H7 (cell line): ENCODE results near the gene CARMIL1. TPM values are rescaled to one million over a fixed set of nuclear protein-coding genes. Genes with fewer than 3 reads are reported as not detected.
"Not testable (repeated sequence)": the region's sequence is repeated elsewhere in the genome, so short reads cannot be mapped to it uniquely, and the experiment has no call there.

ENCODE experiments used
- DNase-seq: peaks from one replicate; pipeline ENCODE4 v3.0.0; 2012
- H3K27me3 ChIP-seq: 2 replicates; pipeline ENCODE4 v1.6.0; 2011; ENCODE audit warnings: mild to moderate bottlenecking, low read length; ENCODE audit not compliant: control insufficient read depth, insufficient read depth
- H3K36me3 ChIP-seq: replicated peaks from 2 replicates; pipeline ENCODE4 v1.5.1; 2011; ENCODE audit warnings: low read length; ENCODE audit not compliant: control insufficient read depth, insufficient read depth
- H3K4me3 ChIP-seq: 2 replicates; pipeline ENCODE4 v1.5.1; 2011; ENCODE audit warnings: low read depth, mild to moderate bottlenecking, control low read depth, low read length, moderate library complexity; ENCODE audit not compliant: insufficient read depth
- total RNA-seq: library from RNA; depleted of rRNA; stranded (reverse); fragments of >200 nt; shearing (Covaris generic); gene quantifications from 2 replicates; pipeline ENCODE4 v1.2.3, GENCODE V29; 2014

CARMIL1 gene
- total RNA-seq, 1 experiment from 2014 or later, result 19.4 TPM

- DNase-seq, result no peak
- Histone ChIP-seq H3K27me3 (no peaks in the 10 kb centered on the region), H3K36me3 (no peaks in the 10 kb centered on the region), H3K4me3 (no peak overlapping the region)
Measured at GRCh38 chr6:25288518-25288917, 9.3 kb downstream of the CARMIL1 start.

- H3K4me3 ChIP-seq, result no peak overlapping the region
- H3K36me3 ChIP-seq, result no peaks in the 10 kb centered on the region
- no peak for DNase-seq
- no peaks in the 10 kb centered on the region for H3K27me3 ChIP-seq
Measured at GRCh38 chr6:25290306-25291060, 11.3 kb downstream of the CARMIL1 start.

GRCh38 chr6:25292384-25292783, 13.2 kb downstream of the CARMIL1 start:
- Histone ChIP-seq H3K4me3 (no peak overlapping the region), H3K27me3 (no peaks in the 10 kb centered on the region), H3K36me3 (no peaks in the 10 kb centered on the region)
- no peak for DNase-seq

- no peak for DNase-seq
- H3K27me3 ChIP-seq, result no peaks in the 10 kb centered on the region
- no peaks in the 10 kb centered on the region for H3K36me3 ChIP-seq
- H3K4me3 ChIP-seq, result no peak overlapping the region
Measured at GRCh38 chr6:25295651-25296050, 16.5 kb downstream of the CARMIL1 start.

- Histone ChIP-seq H3K4me3 (no peak overlapping the region), H3K36me3 (no peaks in the 10 kb centered on the region), H3K27me3 (no peaks in the 10 kb centered on the region)
- DNase-seq, result no peak
Measured at GRCh38 chr6:25296217-25296905, 17.2 kb downstream of the CARMIL1 start.

GRCh38 chr6:25297039-25297441, 17.9 kb downstream of the CARMIL1 start:
- H3K4me3 ChIP-seq, result no peak overlapping the region
- H3K36me3 ChIP-seq, result no peaks in the 10 kb centered on the region
- H3K27me3 ChIP-seq, result no peaks in the 10 kb centered on the region
- no peak for DNase-seq

GRCh38 chr6:25297823-25298522, 18.8 kb downstream of the CARMIL1 start:
- H3K27me3 ChIP-seq, result no peaks in the 10 kb centered on the region
- no peaks in the 10 kb centered on the region for H3K36me3 ChIP-seq
- DNase-seq, result no peak
- H3K4me3 ChIP-seq, result no peak overlapping the region

- not testable (repeated sequence) for H3K36me3 ChIP-seq, DNase-seq, H3K27me3 ChIP-seq, H3K4me3 ChIP-seq
Measured at GRCh38 chr6:25298523-25298865, 19.3 kb downstream of the CARMIL1 start.

GRCh38 chr6:25301362-25301761, 22.2 kb downstream of the CARMIL1 start:
- H3K27me3 ChIP-seq, result no peaks in the 10 kb centered on the region
- H3K4me3 ChIP-seq, result no peak overlapping the region
- no peak for DNase-seq
- H3K36me3 ChIP-seq, result no peaks in the 10 kb centered on the region

- Histone ChIP-seq H3K27me3 (no peaks in the 10 kb centered on the region), H3K36me3 (no peaks in the 10 kb centered on the region), H3K4me3 (no peak overlapping the region)
- no peak for DNase-seq
Measured at GRCh38 chr6:25302151-25302550, 23.0 kb downstream of the CARMIL1 start.

- DNase-seq, result no peak
Measured at GRCh38 chr6:25302677-25303128, 23.5 kb downstream of the CARMIL1 start.

GRCh38 chr6:25303254-25303653, 24.1 kb downstream of the CARMIL1 start:
- no peak overlapping the region for H3K4me3 ChIP-seq
- no peaks in the 10 kb centered on the region for H3K36me3 ChIP-seq
- H3K27me3 ChIP-seq, result no peaks in the 10 kb centered on the region
- DNase-seq, result no peak

More at GRCh38 chr6:25302677-25303128, 23.5 kb downstream of the CARMIL1 start:
- Histone ChIP-seq H3K36me3 (no peaks in the 10 kb centered on the region), H3K4me3 (no peak overlapping the region), H3K27me3 (no peaks in the 10 kb centered on the region)

- Histone ChIP-seq H3K4me3 (no peak overlapping the region), H3K36me3 (no peaks in the 10 kb centered on the region), H3K27me3 (no peaks in the 10 kb centered on the region)
- no peak for DNase-seq
Measured at GRCh38 chr6:25306379-25306778, 27.2 kb downstream of the CARMIL1 start.

- Histone ChIP-seq H3K27me3 (no peaks in the 10 kb centered on the region), H3K4me3 (no peak overlapping the region), H3K36me3 (no peaks in the 10 kb centered on the region)
- DNase-seq, result no peak
Measured at GRCh38 chr6:25307805-25308494, 28.8 kb downstream of the CARMIL1 start.
